ENCODE results near the gene MANSC1. TPM values are rescaled to one million over a fixed set of nuclear protein-coding genes. Genes with fewer than 3 reads are reported as not detected.

The MANSC1 gene
- 0.94 and 2.3 TPM in 2 replicates for total RNA-seq (2014; rRNA removed; shearing (Covaris generic))

GRCh38 chr12:12349711-12350665 is at the start of gene MANSC1:
MANSC1 (minus strand) TSS chr12:12350242; CDS start chr12:12343314, 6,928 bp downstream.
- Histone ChIP-seq H3K36me3 (replicated peaks; ENCODE audit: control insufficient read depth, insufficient read depth, low read length) (no peaks in the 10 kb centered on the region), H3K27me3 (ENCODE audit: control insufficient read depth, insufficient read depth, low read length) (peaks cover 11% of the 10 kb centered on the region), H3K4me3 (ENCODE audit: insufficient read depth, low read depth, low read length) (peak within 1 kb of the TSS; percentile 69)
- DNase-seq = peak; percentile 89

DNA sequence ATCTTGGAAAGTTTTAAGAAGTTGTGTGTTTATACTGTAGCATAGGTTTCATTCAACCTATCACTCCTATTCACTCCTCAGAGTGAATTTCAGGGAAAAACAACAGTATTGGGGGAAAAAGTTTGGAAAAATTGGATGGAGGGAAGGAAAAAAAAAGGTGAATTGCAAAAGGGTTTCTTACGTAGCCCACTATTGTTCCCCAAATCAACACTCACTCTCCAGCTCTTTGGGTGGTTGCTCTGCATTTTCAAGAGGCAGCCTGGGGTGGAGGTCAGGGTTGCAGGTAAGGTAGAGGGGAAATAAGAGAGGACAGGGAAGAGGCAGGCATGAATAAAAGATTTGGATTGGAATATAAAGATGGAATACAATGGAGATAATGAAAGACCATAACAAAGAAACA is 49.1 kb upstream of the MANSC1 start:
- no peak overlapping the region for H3K4me3 ChIP-seq (ENCODE audit: insufficient read depth, low read depth, low read length)
- DNase-seq = peak; percentile 39
- no peaks in the 10 kb centered on the region for H3K27me3 ChIP-seq (ENCODE audit: control insufficient read depth, insufficient read depth, low read length)
- no peaks in the 10 kb centered on the region for H3K36me3 ChIP-seq (replicated peaks; ENCODE audit: control insufficient read depth, insufficient read depth, low read length)

DNA sequence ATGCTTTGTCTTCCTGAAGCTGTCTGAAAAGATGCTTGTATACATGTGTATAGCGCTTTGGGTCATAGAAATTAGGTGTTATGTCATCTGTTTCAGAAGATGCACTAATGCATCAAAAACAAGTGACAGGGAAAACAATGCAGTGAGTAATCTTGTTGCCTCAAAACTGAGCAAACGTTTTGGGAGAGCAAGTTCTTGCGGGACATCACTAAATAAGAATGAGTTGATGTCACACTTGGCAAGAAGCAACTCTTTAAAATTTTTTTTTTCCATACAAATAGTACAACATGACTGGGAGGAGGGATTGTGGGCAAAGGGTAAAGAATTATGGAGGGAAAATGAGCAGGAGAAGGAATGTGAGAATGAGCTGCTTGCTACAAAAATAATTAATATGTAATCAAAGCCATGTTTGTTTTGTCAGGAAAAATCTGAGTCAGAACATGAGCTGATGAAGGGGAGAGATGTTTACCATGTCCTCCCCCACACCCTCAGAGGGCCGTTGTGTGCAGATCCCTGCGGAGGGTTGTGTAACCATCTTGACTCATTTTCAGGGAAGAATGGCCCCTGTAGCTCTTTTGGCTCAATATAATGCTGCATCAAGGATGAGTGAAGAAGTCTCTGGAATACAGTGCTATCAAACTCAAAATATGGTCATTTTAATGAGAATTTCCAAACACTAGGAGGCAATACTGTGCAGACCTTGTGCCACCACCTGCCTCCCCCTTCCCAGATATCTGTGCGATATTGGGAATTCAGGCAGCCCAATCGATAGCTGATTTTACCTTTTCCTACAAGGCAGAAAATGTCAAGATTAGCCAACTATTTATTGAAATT is 48.2 kb upstream of the MANSC1 start:
- no peaks in the 10 kb centered on the region for H3K27me3 ChIP-seq (ENCODE audit: control insufficient read depth, insufficient read depth, low read length)
- DNase-seq = no peak
- no peak overlapping the region for H3K4me3 ChIP-seq (ENCODE audit: insufficient read depth, low read depth, low read length)
- no peaks in the 10 kb centered on the region for H3K36me3 ChIP-seq (replicated peaks; ENCODE audit: control insufficient read depth, insufficient read depth, low read length)

GRCh38 chr12:12397184-12397583 is 47.1 kb upstream of the MANSC1 start:
- no peak for DNase-seq
- H3K36me3 ChIP-seq (replicated peaks; ENCODE audit: control insufficient read depth, insufficient read depth, low read length) = no peaks in the 10 kb centered on the region
- H3K4me3 ChIP-seq (ENCODE audit: insufficient read depth, low read depth, low read length) = no peak overlapping the region
- no peaks in the 10 kb centered on the region for H3K27me3 ChIP-seq (ENCODE audit: control insufficient read depth, insufficient read depth, low read length)

GRCh38 chr12:12396694-12397093 is 46.7 kb upstream of the MANSC1 start:
- Histone ChIP-seq H3K36me3 (replicated peaks; ENCODE audit: control insufficient read depth, insufficient read depth, low read length) (no peaks in the 10 kb centered on the region), H3K4me3 (ENCODE audit: insufficient read depth, low read depth, low read length) (no peak overlapping the region), H3K27me3 (ENCODE audit: control insufficient read depth, insufficient read depth, low read length) (no peaks in the 10 kb centered on the region)
- DNase-seq = no peak

- no peaks in the 10 kb centered on the region for H3K27me3 ChIP-seq (ENCODE audit: control insufficient read depth, insufficient read depth, low read length)
- no peak for DNase-seq
- no peaks in the 10 kb centered on the region; the same call in 1 of the 2 replicates for H3K36me3 ChIP-seq (replicated peaks; ENCODE audit: control insufficient read depth, insufficient read depth, low read length)
- H3K4me3 ChIP-seq (ENCODE audit: insufficient read depth, low read depth, low read length) = no peak overlapping the region
These were observed 43.1 kb upstream of the MANSC1 start for GRCh38 chr12:12393171-12393570.

DNA sequence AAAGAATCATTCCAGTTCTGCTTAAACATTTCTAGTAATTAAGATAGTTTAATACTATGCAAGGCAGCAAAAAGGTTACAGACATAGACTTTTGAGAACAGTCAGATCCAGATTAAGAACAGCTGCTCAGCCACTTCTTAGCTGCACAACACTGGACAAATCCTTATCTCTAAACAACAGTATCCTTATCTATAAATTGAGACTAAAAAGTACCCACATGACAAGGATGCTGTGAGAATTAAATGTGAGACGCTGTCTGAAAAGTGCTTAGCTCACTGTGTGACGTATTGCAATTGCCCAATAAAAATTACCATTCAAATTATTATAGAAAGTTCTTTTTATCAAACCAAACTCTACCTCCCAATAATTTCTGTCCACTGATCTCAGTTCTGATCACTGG is 42.4 kb upstream of the MANSC1 start:
- DNase-seq = no peak
- Histone ChIP-seq H3K36me3 (replicated peaks; ENCODE audit: control insufficient read depth, insufficient read depth, low read length) (no peaks in the 10 kb centered on the region; the same call in 1 of the 2 replicates), H3K4me3 (ENCODE audit: insufficient read depth, low read depth, low read length) (no peak overlapping the region), H3K27me3 (ENCODE audit: control insufficient read depth, insufficient read depth, low read length) (no peaks in the 10 kb centered on the region)

GRCh38 chr12:12387501-12387900 is 37.5 kb upstream of the MANSC1 start:
- no peaks in the 10 kb centered on the region for H3K27me3 ChIP-seq (ENCODE audit: control insufficient read depth, insufficient read depth, low read length)
- no peak overlapping the region for H3K4me3 ChIP-seq (ENCODE audit: insufficient read depth, low read depth, low read length)
- DNase-seq = no peak
- no peaks in the 10 kb centered on the region; the same call in 1 of the 2 replicates for H3K36me3 ChIP-seq (replicated peaks; ENCODE audit: control insufficient read depth, insufficient read depth, low read length)

GRCh38 chr12:12384571-12385340 is 34.7 kb upstream of the MANSC1 start:
- Histone ChIP-seq H3K4me3 (ENCODE audit: insufficient read depth, low read depth, low read length) (no peak overlapping the region), H3K27me3 (ENCODE audit: control insufficient read depth, insufficient read depth, low read length) (no peaks in the 10 kb centered on the region), H3K36me3 (replicated peaks; ENCODE audit: control insufficient read depth, insufficient read depth, low read length) (no peaks in the 10 kb centered on the region)
- DNase-seq = peak; percentile 48

DNA sequence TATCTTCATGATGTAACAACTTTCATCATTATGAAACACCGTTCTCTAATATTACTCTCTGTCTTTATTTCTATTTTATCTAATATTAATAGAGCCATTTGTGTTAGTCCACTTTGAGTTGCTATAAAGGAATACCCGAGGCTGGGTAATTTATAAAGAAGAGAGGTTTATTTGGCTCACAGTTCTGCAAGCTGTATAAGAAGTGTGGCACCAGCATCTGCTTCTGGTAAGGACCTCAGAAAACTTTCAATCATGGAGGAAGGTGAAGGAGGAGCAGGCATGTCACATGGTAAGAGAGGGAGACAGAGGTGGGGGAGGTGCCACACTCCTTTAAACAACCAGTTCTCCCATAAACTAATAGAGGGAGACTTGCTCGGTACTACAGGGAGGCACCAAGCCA is 31.9 kb upstream of the MANSC1 start:
- Histone ChIP-seq H3K27me3 (ENCODE audit: control insufficient read depth, insufficient read depth, low read length) (no peaks in the 10 kb centered on the region), H3K4me3 (ENCODE audit: insufficient read depth, low read depth, low read length) (no peak overlapping the region), H3K36me3 (replicated peaks; ENCODE audit: control insufficient read depth, insufficient read depth, low read length) (no peaks in the 10 kb centered on the region)
- no peak for DNase-seq

DNA sequence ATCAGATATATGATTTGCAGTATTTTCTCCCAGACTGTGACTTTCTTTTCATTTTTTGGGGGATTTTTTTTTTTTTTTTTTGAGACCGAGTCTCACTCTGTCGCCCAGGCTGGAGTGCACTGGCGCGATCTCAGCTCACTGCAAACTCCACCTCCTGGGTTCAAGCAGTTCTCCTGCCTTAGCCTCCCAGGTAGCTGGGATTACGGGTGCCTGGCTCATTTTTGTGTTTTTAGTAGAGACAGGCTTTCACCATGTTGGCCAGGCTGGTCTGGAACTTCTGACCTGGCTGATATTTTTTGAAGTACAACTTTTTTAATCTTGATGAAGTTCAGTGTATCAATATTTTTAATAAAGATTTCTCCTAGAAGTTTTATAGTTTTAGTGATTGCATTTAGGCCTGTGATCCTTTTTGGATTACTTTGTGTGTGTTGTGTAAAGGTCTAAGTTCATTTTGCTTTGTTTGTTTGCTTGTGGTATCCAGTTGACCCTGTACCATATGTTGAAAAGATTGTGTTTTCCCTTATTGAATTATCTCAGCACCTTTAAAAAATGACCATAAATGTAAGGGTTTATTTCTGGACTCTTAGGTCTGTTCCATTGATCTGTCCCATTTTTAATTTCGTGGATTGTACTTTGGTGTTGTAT is 31.0 kb upstream of the MANSC1 start:
- no peaks in the 10 kb centered on the region for H3K36me3 ChIP-seq (replicated peaks; ENCODE audit: control insufficient read depth, insufficient read depth, low read length)
- DNase-seq = no peak
- H3K4me3 ChIP-seq (ENCODE audit: insufficient read depth, low read depth, low read length) = no peak overlapping the region

GRCh38 chr12:12379831-12380730 is 30.0 kb upstream of the MANSC1 start:
- DNase-seq = no peak
- Histone ChIP-seq H3K4me3 (ENCODE audit: insufficient read depth, low read depth, low read length) (no peak overlapping the region), H3K27me3 (ENCODE audit: control insufficient read depth, insufficient read depth, low read length) (no peaks in the 10 kb centered on the region), H3K36me3 (replicated peaks; ENCODE audit: control insufficient read depth, insufficient read depth, low read length) (no peaks in the 10 kb centered on the region)

More for the DNA sequence above, 31.0 kb upstream of the MANSC1 start:
- no peaks in the 10 kb centered on the region for H3K27me3 ChIP-seq (ENCODE audit: control insufficient read depth, insufficient read depth, low read length)

DNA sequence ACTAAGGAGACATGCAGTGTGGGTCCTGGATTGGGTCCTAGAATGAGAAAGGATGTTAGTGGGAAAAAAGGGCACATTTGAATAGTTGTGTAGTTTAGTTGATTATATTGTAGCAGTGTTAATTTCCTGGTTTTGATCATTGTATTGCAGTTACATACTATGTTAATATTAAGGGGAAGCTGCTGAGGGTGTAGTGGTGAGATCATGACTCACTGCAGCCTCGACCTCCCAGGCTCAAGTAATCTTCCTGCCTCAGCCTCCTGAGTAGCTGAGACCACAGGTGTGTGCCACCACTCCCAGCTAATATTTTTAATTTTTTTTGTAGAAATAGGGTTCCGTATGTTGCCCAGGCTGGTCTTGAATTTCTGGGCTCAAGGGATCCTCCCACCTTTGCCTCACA is 28.6 kb upstream of the MANSC1 start:
- no peak for DNase-seq
- Histone ChIP-seq H3K36me3 (replicated peaks; ENCODE audit: control insufficient read depth, insufficient read depth, low read length) (no peaks in the 10 kb centered on the region), H3K27me3 (ENCODE audit: control insufficient read depth, insufficient read depth, low read length) (no peaks in the 10 kb centered on the region), H3K4me3 (ENCODE audit: insufficient read depth, low read depth, low read length) (no peak overlapping the region)

Measured in H7 (cell line).